Ishikawa (cell line): ENCODE measurements around the gene MAPK4.

Experiments
- EP300 ChIP-seq: IDR thresholded peaks from 2 replicates; pipeline ENCODE4 v1.6.1; 2012; ENCODE audit warnings: borderline replicate concordance
- NFIC ChIP-seq: IDR thresholded peaks from 2 replicates; pipeline ENCODE4 v1.6.1; 2012
- RAD21 ChIP-seq: IDR thresholded peaks from 2 replicates; pipeline ENCODE4 v1.6.1; 2012; ENCODE audit warnings: low read depth
- YY1 ChIP-seq: IDR thresholded peaks from 2 replicates; pipeline ENCODE4 v1.6.1; 2012; ENCODE audit warnings: low read depth
- ZBTB7A ChIP-seq: IDR thresholded peaks from 2 replicates; pipeline ENCODE4 v1.6.1; 2012; ENCODE audit warnings: low read depth

DNA sequence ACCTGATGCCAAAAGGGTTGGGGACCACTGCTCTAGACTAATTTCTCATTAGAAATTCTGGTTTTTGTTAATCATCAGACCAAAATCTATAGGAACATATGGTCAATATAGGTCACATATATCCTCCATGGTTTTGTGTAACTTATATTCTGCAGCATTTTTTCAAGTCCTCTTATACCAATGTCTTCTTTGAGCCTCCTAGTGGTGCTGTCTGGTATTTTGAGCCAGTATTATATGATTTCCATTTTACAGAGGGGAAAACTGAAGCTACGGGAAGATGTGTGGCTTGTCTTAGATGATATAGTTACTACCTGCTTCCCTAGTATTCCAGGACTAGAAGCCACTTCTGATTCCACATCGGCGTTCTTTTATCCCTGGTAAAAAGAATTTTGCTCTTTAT, 13.8 kb downstream of the MAPK4 start:
- TF ChIP-seq ZBTB7A (no peak), NFIC (no peak), RAD21 (no peak), EP300 (no peak), YY1 (no peak)
